ENCODE data around the gene HTT-AS.

HTT-AS gene

GRCh38 chr4:3030566-3031356 is 43.6 kb downstream of the HTT-AS start:
- no peak overlapping the region for H3K27ac ChIP-seq (ENCODE audit: insufficient read depth, low read length, poor library complexity, severe bottlenecking)
- H3K36me3 ChIP-seq (ENCODE audit: control insufficient read depth, insufficient read depth, low read length), result no peaks in the 10 kb centered on the region
- DNase-seq, result no peak
- H3K4me3 ChIP-seq (ENCODE audit: insufficient read depth, low read depth, low read length, poor library complexity, severe bottlenecking), result no peak overlapping the region
- no peaks in the 10 kb centered on the region for H3K27me3 ChIP-seq (replicated peaks; ENCODE audit: control insufficient read depth, insufficient read depth, low read length, poor library complexity, severe bottlenecking)
- H3K9me3 ChIP-seq (ENCODE audit: control insufficient read depth, low read length), result no peaks in the 10 kb centered on the region
- H3K4me1 ChIP-seq (ENCODE audit: control insufficient read depth, insufficient read depth, low read length, poor library complexity, severe bottlenecking), result no peaks in the 10 kb centered on the region

DNA sequence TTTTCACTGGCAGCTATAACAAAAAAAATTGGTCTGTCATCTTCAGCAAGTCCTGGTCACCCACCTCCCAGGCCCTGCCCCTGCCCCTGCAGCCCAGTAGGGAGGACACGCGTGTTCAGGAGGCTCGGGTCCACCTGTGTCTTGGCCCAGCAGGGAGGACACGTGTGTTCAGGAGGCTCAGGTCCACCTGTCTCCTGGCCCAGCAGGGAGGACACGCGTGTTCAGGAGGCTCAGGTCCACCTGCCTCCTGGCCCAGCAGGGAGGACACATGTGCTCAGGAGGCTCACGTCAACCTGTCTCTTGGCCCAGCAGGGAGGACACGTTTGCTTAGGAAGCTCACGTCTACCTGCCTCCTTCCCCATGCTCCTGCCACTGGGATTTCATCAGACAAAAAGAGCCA is 44.9 kb downstream of the HTT-AS start:
- H3K4me1 ChIP-seq (ENCODE audit: control insufficient read depth, insufficient read depth, low read length, poor library complexity, severe bottlenecking), result no peaks in the 10 kb centered on the region
- DNase-seq, result no peak
- H3K9me3 ChIP-seq (ENCODE audit: control insufficient read depth, low read length), result no peaks in the 10 kb centered on the region
- H3K27ac ChIP-seq (ENCODE audit: insufficient read depth, low read length, poor library complexity, severe bottlenecking), result no peak overlapping the region
- H3K27me3 ChIP-seq (replicated peaks; ENCODE audit: control insufficient read depth, insufficient read depth, low read length, poor library complexity, severe bottlenecking), result no peaks in the 10 kb centered on the region
- no peaks in the 10 kb centered on the region for H3K36me3 ChIP-seq (ENCODE audit: control insufficient read depth, insufficient read depth, low read length)
- no peak overlapping the region for H3K4me3 ChIP-seq (ENCODE audit: insufficient read depth, low read depth, low read length, poor library complexity, severe bottlenecking)

GRCh38 chr4:3026540-3026939 is 47.8 kb downstream of the HTT-AS start:
- H3K27me3 ChIP-seq (replicated peaks; ENCODE audit: control insufficient read depth, insufficient read depth, low read length, poor library complexity, severe bottlenecking), result no peaks in the 10 kb centered on the region
- H3K4me3 ChIP-seq (ENCODE audit: insufficient read depth, low read depth, low read length, poor library complexity, severe bottlenecking), result no peak overlapping the region
- no peaks in the 10 kb centered on the region for H3K36me3 ChIP-seq (ENCODE audit: control insufficient read depth, insufficient read depth, low read length)
- H3K9me3 ChIP-seq (ENCODE audit: control insufficient read depth, low read length), result no peaks in the 10 kb centered on the region
- no peaks in the 10 kb centered on the region for H3K4me1 ChIP-seq (ENCODE audit: control insufficient read depth, insufficient read depth, low read length, poor library complexity, severe bottlenecking)
- no peak overlapping the region for H3K27ac ChIP-seq (ENCODE audit: insufficient read depth, low read length, poor library complexity, severe bottlenecking)
- no peak for DNase-seq

DNA sequence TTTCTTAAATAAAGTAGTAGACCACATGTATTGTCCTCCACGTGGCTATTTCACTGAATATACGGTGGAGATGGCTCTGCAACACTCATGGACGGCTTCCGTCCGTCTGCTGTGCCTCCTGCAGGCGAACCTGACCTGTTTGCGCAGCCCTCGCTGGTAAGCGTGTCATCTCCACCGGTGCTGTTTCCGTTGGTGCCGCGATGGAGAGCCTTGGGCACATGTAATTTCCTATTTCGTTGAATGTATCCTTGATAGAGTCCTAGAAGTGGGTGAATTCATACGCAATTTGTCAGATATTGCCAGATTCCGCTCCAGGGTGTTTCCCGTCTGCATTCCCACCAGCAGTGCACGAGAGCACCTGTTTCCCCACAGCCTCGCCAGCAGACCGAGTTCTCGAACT is 48.5 kb downstream of the HTT-AS start:
- Histone ChIP-seq H3K4me3 (ENCODE audit: insufficient read depth, low read depth, low read length, poor library complexity, severe bottlenecking) (no peak overlapping the region), H3K36me3 (ENCODE audit: control insufficient read depth, insufficient read depth, low read length) (no peaks in the 10 kb centered on the region), H3K4me1 (ENCODE audit: control insufficient read depth, insufficient read depth, low read length, poor library complexity, severe bottlenecking) (no peaks in the 10 kb centered on the region), H3K27ac (ENCODE audit: insufficient read depth, low read length, poor library complexity, severe bottlenecking) (no peak overlapping the region), H3K27me3 (replicated peaks; ENCODE audit: control insufficient read depth, insufficient read depth, low read length, poor library complexity, severe bottlenecking) (no peaks in the 10 kb centered on the region), H3K9me3 (ENCODE audit: control insufficient read depth, low read length) (no peaks in the 10 kb centered on the region)
- no peak for DNase-seq

- Histone ChIP-seq H3K4me1 (ENCODE audit: control insufficient read depth, insufficient read depth, low read length, poor library complexity, severe bottlenecking) (no peaks in the 10 kb centered on the region), H3K27ac (ENCODE audit: insufficient read depth, low read length, poor library complexity, severe bottlenecking) (no peak overlapping the region), H3K9me3 (ENCODE audit: control insufficient read depth, low read length) (no peaks in the 10 kb centered on the region), H3K4me3 (ENCODE audit: insufficient read depth, low read depth, low read length, poor library complexity, severe bottlenecking) (no peak overlapping the region), H3K36me3 (ENCODE audit: control insufficient read depth, insufficient read depth, low read length) (no peaks in the 10 kb centered on the region), H3K27me3 (replicated peaks; ENCODE audit: control insufficient read depth, insufficient read depth, low read length, poor library complexity, severe bottlenecking) (no peaks in the 10 kb centered on the region)
- no peak for DNase-seq
Observed at GRCh38 chr4:3022651-3023050, 51.7 kb downstream of the HTT-AS start.

- no peaks in the 10 kb centered on the region for H3K36me3 ChIP-seq (ENCODE audit: control insufficient read depth, insufficient read depth, low read length)
- no peak overlapping the region for H3K27ac ChIP-seq (ENCODE audit: insufficient read depth, low read length, poor library complexity, severe bottlenecking)
- no peaks in the 10 kb centered on the region for H3K27me3 ChIP-seq (replicated peaks; ENCODE audit: control insufficient read depth, insufficient read depth, low read length, poor library complexity, severe bottlenecking)
- H3K4me3 ChIP-seq (ENCODE audit: insufficient read depth, low read depth, low read length, poor library complexity, severe bottlenecking), result no peak overlapping the region
- DNase-seq, result no peak
- H3K4me1 ChIP-seq (ENCODE audit: control insufficient read depth, insufficient read depth, low read length, poor library complexity, severe bottlenecking), result no peaks in the 10 kb centered on the region
- no peaks in the 10 kb centered on the region for H3K9me3 ChIP-seq (ENCODE audit: control insufficient read depth, low read length)
Observed at GRCh38 chr4:3022112-3022511, 52.2 kb downstream of the HTT-AS start.

DNA sequence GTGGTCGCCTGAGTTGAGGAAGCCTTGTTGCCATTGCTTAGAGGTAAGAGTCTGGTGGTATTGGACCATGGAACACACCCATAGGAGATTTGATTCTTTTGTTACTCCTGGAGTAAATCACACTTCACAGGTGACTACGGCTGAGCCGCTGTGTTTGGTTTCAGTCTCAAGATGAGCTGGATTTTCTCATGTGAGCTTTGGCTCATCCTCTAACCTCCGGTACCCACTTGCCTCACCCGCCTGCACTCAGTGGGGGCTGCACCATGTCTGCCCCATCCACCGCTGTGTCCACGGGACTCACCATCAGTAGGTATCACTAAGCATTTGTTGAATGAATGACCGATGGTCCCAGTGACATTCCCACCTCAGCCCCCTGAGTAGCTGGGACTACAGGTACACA is 52.7 kb downstream of the HTT-AS start:
- DNase-seq, result no peak
- Histone ChIP-seq H3K4me1 (ENCODE audit: control insufficient read depth, insufficient read depth, low read length, poor library complexity, severe bottlenecking) (no peaks in the 10 kb centered on the region), H3K27me3 (replicated peaks; ENCODE audit: control insufficient read depth, insufficient read depth, low read length, poor library complexity, severe bottlenecking) (no peaks in the 10 kb centered on the region), H3K9me3 (ENCODE audit: control insufficient read depth, low read length) (no peaks in the 10 kb centered on the region), H3K27ac (ENCODE audit: insufficient read depth, low read length, poor library complexity, severe bottlenecking) (no peak overlapping the region), H3K36me3 (ENCODE audit: control insufficient read depth, insufficient read depth, low read length) (no peaks in the 10 kb centered on the region), H3K4me3 (ENCODE audit: insufficient read depth, low read depth, low read length, poor library complexity, severe bottlenecking) (no peak overlapping the region)

DNA sequence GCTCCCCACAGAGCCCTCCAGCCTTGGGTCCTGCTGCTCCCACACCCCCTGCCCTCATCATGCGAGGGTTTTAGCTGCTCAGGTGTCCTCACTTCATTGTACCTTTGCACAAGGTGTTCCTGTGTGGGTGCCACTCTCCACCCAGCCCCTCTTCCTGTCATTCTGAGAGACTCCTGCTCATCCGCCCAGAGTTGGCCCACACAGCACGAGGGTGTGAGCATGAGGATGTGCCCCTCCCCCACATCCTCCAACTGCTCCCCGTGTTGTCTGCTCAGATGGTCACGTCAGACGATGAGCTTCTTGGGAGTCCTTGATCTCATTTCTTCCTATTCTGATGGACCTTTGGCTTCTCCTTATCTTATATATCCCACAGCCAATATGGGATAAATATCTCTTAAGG is 53.2 kb downstream of the HTT-AS start:
- Histone ChIP-seq H3K36me3 (ENCODE audit: control insufficient read depth, insufficient read depth, low read length) (no peaks in the 10 kb centered on the region), H3K4me3 (ENCODE audit: insufficient read depth, low read depth, low read length, poor library complexity, severe bottlenecking) (no peak overlapping the region), H3K27ac (ENCODE audit: insufficient read depth, low read length, poor library complexity, severe bottlenecking) (no peak overlapping the region), H3K9me3 (ENCODE audit: control insufficient read depth, low read length) (no peaks in the 10 kb centered on the region), H3K27me3 (replicated peaks; ENCODE audit: control insufficient read depth, insufficient read depth, low read length, poor library complexity, severe bottlenecking) (no peaks in the 10 kb centered on the region), H3K4me1 (ENCODE audit: control insufficient read depth, insufficient read depth, low read length, poor library complexity, severe bottlenecking) (no peaks in the 10 kb centered on the region)
- DNase-seq, result no peak

DNA sequence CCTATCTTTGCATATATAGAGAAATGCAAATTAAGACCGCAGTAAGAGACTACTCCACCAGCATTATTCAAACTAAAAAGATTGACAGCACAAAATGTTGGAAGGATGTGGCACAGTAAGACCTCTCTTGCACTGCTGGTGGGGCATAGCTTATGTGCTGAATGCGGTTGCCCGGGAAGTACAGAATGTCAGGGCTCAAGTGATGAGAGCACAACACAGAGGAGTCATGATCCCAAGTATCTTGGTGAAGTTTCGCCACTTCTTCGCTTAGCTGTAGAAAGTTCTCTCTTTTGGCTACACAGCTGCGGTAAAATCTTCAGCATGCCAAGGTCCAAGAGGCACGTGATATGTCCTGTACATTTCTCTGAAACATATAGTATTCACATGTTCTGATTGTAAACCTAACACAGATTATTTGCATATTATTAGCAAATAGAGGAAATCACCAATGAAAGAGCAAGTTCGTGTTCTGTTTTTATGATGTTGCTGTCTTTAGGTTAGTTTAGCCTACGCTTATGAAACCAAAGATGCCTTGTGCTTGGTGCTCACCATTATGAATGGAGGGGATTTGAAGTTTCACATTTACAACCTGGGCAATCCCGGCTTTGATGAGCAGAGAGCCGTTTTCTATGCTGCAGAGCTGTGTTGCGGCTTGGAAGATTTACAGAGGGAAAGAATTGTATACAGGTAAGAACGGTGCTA is 55.0 kb downstream of the HTT-AS start:
- Histone ChIP-seq H3K4me1 (ENCODE audit: control insufficient read depth, insufficient read depth, low read length, poor library complexity, severe bottlenecking) (no peaks in the 10 kb centered on the region), H3K4me3 (ENCODE audit: insufficient read depth, low read depth, low read length, poor library complexity, severe bottlenecking) (no peak overlapping the region), H3K27me3 (replicated peaks; ENCODE audit: control insufficient read depth, insufficient read depth, low read length, poor library complexity, severe bottlenecking) (no peaks in the 10 kb centered on the region), H3K36me3 (ENCODE audit: control insufficient read depth, insufficient read depth, low read length) (no peaks in the 10 kb centered on the region), H3K27ac (ENCODE audit: insufficient read depth, low read length, poor library complexity, severe bottlenecking) (no peak overlapping the region), H3K9me3 (ENCODE audit: control insufficient read depth, low read length) (no peaks in the 10 kb centered on the region)
- no peak for DNase-seq

DNA sequence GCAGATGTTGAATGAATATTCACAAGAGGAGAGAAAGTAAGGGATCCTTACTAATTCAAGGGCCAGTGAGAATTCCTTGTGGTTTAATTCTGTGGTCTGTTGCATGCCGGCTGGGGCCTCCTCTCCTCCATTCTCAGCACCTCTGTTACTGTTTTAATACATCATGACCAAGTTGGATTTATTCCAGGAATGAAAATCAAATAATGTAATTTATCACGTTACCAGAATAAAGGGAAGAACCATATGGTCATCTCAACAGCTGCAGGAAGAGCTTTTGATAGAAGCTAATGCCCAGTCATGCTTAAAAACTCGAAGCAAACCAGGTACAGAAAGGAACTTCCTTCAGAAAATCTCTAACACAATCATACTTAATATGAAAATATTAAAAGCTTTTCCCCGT is 56.8 kb downstream of the HTT-AS start:
- Histone ChIP-seq H3K27ac (ENCODE audit: insufficient read depth, low read length, poor library complexity, severe bottlenecking) (no peak overlapping the region), H3K9me3 (ENCODE audit: control insufficient read depth, low read length) (no peaks in the 10 kb centered on the region), H3K27me3 (replicated peaks; ENCODE audit: control insufficient read depth, insufficient read depth, low read length, poor library complexity, severe bottlenecking) (no peaks in the 10 kb centered on the region), H3K36me3 (ENCODE audit: control insufficient read depth, insufficient read depth, low read length) (no peaks in the 10 kb centered on the region), H3K4me3 (ENCODE audit: insufficient read depth, low read depth, low read length, poor library complexity, severe bottlenecking) (no peak overlapping the region), H3K4me1 (ENCODE audit: control insufficient read depth, insufficient read depth, low read length, poor library complexity, severe bottlenecking) (no peaks in the 10 kb centered on the region)
- no peak for DNase-seq

Measured in effector memory CD4-positive, alpha-beta T cell (primary cell).